Measurements from ENCODE around the gene PAN2. TPM values are rescaled to one million over a fixed set of nuclear protein-coding genes. Genes with fewer than 3 reads are reported as not detected.
"Not testable (repeated sequence)": the region's sequence is repeated elsewhere in the genome, so short reads cannot be mapped to it uniquely, and the experiment has no call there.

PAN2 gene, protein sequence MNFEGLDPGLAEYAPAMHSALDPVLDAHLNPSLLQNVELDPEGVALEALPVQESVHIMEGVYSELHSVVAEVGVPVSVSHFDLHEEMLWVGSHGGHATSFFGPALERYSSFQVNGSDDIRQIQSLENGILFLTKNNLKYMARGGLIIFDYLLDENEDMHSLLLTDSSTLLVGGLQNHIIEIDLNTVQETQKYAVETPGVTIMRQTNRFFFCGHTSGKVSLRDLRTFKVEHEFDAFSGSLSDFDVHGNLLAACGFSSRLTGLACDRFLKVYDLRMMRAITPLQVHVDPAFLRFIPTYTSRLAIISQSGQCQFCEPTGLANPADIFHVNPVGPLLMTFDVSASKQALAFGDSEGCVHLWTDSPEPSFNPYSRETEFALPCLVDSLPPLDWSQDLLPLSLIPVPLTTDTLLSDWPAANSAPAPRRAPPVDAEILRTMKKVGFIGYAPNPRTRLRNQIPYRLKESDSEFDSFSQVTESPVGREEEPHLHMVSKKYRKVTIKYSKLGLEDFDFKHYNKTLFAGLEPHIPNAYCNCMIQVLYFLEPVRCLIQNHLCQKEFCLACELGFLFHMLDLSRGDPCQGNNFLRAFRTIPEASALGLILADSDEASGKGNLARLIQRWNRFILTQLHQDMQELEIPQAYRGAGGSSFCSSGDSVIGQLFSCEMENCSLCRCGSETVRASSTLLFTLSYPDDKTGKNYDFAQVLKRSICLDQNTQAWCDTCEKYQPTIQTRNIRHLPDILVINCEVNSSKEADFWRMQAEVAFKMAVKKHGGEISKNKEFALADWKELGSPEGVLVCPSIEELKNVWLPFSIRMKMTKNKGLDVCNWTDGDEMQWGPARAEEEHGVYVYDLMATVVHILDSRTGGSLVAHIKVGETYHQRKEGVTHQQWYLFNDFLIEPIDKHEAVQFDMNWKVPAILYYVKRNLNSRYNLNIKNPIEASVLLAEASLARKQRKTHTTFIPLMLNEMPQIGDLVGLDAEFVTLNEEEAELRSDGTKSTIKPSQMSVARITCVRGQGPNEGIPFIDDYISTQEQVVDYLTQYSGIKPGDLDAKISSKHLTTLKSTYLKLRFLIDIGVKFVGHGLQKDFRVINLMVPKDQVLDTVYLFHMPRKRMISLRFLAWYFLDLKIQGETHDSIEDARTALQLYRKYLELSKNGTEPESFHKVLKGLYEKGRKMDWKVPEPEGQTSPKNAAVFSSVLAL
- 46.7 TPM for polyA plus RNA-seq (ENCODE audit: insufficient read length)

- DNase-seq, result peak; percentile 97
These were observed at the start of gene PAN2 for GRCh38 chr12:56333679-56334489. Gene PAN2, minus strand, starts transcription at chr12:56334000. Its CDS starts 906 bp downstream, at chr12:56333094.

DNA sequence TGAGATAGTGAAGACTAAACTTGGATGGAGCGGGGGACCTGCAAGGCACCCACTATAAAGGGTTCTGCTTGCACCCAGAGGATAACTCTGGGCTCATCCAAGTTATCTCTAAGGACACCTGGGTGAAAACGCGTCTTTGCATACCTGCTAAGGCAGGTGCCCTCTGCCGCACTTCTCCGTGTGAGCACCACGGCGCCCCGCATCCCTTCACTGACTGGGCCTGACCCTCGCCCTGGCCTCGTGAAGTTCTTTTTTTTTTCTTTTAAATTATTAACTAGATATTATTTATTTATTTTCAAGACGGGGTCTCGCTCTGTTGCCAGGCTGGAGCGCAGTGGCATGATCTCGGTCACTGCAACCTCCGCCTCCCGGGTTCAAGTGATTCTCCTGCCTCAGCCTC, 48.8 kb upstream of the PAN2 start:
- no peak for DNase-seq

- DNase-seq, result no peak
These were observed 44.2 kb upstream of the PAN2 start for GRCh38 chr12:56377989-56378316.

DNA sequence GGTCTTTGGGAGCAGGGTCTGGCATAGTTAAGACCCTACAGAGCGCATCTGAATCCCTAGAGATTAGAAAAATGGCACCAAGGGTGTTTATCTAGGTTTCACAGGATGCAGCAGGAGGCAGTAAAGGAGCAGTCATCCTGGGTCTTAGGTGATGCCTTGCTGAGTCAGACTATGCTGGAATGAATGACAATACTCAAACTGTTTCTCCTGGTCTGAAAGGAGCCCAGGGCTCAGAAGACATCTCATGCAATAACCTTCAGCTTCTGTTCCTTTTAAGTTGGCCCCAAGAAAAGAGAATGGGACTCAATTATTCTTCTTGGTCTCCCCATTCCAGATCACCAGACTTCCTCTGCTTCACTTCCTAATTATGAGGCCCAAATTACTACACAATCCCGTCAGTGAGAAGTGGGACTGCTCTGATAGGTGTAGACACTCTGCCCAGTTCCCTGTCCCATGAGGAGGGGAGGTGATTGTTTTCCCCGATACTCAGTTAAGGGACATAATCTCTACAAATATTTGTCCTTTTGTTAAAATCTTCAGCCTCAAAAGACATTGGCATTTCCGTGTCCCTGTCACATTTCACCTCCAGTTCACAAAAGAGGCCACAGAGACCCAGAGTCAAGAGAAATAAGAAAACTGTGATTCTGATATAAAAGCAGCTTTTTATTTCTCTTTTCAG, 43.6 kb upstream of the PAN2 start:
- no peak for DNase-seq

GRCh38 chr12:56375598-56376434, 42.0 kb upstream of the PAN2 start:
- no peak for DNase-seq

DNA sequence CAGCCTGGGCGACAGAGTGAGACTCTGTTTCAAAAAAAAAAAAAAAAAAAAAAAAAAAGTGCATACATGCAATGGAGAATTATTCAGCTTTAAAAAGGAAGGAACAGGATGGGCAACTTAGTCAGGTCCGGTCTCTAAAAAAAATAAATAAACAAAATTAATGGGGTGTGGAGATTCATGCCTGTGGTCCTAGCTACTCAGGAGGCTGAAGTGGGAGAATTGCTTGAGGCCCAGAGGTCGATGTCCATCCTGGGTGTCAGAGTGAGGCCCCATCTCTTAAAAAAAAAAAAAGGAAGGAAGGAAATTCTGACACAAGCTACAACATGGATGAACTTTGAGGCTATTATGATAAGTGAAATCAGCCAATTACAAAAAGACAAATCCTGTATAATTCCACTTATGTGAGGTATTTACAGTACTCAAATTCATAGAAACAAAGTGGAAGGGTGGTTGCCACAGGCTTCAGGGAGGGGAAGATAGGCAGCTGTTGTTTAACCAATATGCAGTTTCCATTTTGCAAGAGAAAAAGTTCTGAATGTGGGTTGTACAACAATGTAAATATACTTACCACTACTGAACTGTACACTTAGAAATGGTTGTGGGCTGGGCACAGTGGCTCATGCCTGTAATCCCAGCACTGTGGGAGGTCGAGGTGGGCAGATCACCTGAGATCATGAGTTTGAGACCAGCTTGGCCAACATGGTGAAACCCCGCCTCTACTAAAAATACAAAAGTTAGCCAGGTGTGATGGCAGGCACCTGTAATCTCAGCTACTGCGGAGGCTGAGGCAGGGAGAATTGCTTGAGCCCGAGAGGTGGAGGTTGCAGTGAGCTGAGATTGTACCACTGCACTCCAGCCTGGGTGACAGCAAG, 41.2 kb upstream of the PAN2 start:
- DNase-seq, result no peak

DNA sequence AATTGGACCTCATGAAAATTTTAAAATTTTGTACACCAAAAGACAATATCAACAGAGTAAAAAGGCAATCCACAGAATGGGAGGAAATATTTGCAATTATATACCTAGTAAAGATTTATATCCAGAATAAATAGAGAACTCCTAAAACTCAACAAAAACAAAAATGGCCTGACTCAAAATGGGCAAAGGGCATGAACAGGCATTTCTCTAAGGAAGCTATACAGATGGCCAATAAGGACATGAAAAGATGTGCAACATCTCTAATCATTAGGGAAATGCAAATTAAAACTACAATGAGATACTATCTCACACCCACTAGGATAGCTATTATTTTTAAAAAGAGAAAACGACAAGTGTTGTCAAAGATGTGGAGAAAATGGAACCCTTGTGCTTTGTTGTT, 39.7 kb upstream of the PAN2 start:
- DNase-seq, result no peak

- DNase-seq, result no peak
These were observed 33.1 kb upstream of the PAN2 start for GRCh38 chr12:56366948-56367347.

DNA sequence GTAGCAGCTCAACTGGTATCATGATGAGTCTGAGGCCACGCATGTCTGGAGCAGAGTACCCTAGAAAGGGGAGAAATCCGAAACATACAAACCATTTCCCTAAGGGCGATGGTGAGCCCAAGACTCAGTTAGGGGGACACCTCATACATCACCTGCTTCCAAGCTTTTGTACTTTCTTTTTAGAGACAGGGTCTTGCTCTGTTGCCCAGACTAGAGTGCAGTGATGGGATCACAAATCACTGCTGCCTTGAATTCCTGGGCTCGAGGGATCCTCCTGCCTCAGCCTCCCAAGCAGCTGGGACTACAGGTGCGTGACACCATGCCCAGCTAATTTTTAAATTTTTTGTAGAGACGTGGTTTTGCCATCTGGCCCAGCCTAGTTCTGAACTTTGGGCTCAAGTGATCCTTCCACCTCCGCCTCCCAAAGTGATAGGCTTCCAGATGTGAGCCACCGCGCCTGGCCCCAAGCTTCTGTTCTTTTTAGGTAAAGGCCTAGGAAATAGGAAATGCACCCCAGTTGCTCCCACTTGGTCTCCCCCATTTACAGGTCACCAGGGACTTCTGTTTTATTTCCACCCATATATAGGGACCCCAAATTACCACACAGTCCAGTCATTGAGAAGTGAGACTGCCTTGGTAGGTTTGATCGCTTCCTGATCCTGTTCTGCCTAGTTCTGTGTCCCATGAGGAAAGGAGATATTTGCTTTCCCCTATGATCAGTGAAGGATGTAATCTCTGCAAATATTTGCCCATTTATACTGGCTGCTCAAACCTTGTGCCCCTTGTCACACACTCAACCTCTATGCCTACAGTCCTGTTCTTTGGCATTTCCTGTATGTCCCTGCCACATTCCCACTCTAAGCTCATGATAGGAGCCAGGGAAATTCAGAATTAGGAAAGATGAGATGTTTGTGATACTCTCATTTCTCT, 28.6 kb upstream of the PAN2 start, which contains the start of gene APOF:
TSS of gene APOF (minus strand) at position 728 of the 930 bp plus-strand sequence. CDS start at position 616, 112 bp downstream.
- DNase-seq, result no peak

DNA sequence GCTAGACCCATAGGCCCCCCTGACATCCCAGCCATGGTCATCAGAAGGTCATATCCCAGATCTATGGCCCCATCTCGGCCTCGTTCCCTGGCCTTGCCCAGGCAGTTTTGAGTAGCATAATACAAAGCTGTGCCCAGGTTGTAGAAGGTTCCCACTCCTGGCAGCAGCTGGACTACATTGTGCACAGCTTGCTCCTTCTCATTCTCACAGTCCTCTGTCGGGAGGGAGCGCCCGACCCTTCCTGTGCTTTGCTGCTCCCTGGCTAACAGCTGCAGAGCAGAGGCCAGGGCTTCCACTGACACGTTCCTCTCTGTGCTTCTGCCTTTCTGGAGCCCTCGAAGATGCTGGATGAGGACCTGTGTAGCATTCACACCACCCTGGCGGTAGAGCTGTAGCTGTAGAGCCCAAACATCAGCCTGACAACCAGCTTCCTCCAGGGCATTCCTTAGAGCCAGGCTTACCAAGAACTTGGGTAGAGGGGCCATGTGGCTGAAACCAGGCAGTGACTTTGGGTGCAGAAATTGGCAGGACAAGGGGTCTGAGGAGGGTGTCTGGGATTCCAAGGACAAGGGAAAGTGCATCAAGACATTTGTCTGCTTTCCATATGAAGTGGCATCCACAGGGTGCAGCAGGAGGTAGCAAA, 27.8 kb upstream of the PAN2 start:
- no peak for DNase-seq

DNA sequence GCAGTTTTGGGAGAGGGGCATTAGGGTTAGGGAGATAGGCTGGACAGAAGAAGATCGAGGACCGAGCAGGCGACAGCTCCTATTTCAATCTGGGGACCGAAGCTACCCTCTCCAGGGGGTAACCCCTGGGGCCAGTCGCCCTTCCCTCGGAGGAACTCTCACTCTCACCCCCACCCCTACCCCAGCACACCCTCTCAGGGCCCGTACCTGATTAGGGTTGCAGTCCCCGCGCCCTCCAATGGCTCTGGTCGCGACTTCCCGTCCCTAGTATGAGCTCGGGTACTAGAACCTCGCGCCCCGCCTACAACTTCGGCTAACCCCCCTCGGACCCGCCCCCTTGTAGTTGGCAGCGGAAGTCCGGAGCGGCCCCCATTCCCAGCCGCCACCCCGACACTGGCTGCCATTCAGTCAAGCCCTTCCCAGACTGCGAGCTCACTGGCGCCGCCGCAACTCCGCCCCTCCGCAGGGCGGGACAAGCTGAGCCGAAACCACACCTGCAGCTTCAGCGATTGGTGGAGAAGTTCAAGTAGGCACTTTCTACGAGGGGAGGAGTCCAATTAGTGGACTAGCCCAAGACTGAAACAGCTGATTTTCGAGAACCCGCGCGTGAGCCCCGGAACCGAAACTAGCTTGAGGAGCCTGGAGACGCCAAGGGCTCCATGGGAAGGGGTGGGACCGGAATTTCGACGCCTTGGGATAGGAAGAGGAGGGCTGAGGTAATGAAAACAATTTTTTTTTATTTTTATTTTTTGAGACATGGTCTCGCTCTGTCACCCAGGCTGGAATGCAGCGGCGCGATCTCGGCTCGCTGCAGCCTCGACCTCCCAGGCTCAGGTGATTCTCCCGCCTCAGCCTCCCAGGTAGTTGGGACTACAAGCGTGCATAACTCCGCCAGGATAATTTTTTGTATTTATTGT, 26.3 kb upstream of the PAN2 start, which contains the start of gene STAT2:
TSS of gene STAT2 (minus strand) at position 257 of the 917 bp plus-strand sequence. CDS start 3,536 bp downstream, outside the sequence.
- DNase-seq, result peak; percentile 99

- peak; percentile 20 for DNase-seq
These were observed 25.2 kb upstream of the PAN2 start for GRCh38 chr12:56358836-56359532.

DNA sequence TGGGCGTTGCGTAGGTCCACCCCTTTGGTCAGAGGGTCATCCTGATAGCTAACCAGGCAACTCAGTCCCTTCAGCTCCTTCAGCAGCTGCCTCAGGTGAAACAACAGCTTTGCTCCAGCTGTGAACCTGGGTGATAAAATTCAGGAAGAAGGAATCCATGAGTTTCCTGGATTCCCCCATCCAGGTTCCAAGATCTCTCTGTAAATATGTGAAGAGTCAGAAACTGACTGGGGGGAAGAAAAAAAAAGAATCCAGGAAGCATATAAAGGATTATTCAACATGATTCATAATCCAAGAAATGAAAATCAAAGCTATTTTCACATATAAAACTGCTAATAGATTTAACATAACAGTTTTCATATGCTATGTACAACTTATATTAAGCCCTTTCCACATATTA, 17.5 kb upstream of the PAN2 start:
- no peak for DNase-seq

DNA sequence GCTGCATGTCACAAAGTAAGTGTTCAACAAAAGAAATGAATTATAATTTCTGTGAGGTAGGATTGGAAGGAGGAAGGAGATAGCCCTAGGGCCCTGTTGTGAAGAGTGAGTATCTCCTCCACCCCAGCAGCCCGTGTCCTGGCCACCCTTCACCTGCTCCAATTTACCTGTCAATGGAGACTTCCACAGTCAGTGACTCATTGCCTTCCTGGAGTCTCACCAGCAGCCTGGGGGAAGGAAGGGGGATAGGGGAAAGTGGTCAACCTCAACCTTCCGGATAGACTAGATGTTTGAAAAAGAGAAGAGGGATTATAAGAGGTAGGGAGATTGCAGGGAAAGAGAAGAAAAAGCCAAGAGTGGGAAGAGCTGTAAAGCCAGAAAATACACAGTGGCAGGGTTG, 16.9 kb upstream of the PAN2 start:
- no peak for DNase-seq

DNA sequence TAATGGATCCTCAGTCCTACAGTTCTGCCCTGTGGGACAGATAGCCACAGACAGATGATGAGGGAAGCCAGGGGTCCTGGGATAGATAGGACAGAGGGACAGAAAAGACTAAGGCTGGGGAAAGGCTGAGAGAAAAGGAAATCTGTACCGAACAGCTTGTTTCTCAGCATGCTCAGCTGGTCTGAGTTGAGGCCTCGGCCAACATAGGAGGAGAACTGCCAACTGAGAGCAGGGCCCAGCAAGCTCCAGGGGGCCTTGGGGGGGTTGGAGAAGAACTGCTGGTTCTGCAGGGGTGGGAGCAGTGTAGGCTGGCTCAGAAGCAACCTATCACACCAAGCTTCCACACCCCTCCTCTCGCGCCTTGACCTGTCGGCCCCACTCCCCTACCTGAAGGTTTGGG, 15.0 kb upstream of the PAN2 start:
- DNase-seq, result no peak

DNA sequence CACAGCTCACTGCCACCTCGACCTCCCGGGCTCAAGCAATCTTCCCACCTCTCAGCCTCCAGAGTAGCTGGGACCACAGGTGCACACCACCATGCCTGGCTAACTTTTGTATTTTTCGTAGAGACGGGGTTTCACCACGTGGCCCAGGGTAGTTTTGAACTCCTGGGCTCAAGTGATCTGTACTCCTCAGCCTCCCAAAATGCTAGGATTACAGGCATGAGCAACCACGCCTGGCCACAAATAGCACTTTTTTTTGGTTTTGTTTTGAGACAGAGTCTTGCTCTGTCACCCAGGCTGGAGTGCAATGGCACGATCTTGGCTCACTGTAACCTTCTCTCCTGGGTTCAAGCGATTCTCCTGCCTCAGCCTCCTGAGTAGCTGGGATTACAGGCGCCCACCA, 13.5 kb upstream of the PAN2 start:
- not testable (repeated sequence) for DNase-seq
